ENCODE results near the gene ZBTB12.

DNA sequence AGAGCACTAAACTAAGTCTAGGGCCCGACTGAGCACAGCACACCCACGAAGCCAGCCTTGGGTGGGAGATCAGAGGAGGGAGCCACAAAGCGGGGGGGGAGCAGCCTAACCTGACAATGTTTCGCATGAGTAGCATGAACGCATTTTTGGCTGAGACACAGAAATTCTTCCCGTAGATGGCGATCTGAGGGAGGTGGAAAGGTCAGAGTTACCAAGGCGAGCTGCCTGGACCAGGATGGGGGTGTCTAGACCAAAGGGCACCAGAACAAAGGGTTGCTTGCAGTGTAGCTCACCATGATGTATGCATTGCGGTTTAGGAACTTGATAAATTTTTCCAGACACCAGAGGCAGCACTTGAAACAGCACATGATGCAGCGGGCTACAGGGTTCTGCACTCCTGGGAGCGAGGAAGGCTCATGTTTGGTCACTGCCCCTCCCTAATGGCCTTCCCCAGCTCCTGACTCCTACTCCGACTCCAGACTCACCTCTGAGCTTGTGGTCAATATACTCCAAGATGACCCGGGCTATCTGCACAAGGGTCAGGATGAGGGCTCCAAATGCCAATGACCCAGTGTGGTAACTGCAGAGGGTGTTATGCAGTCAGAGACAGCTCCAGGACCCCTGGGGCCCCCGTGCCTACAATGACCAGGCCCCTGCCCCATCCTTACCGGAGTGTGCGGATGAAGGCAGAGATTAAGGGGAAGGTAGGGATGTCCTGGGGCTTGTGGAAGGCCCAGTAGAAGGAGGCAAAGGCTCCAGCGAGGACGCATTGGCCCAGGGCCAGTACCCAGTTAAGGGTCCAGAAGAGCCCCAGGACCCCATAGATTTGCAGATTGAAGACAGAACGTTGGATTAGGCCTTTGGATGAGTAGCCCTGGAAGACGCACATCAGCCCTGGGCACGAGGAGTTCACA, 36.4 kb downstream of the ZBTB12 start:
- TF ChIP-seq POLR2A (IDR thresholded peaks at IDR 0.05; ENCODE audit: low read length) (no peak), GATA1 (IDR thresholded peaks at IDR 0.05; ENCODE audit: low read depth, low read length) (no peak)
